Natural killer cell (primary cell): Measurements from ENCODE around the gene CD96. TPM values are rescaled to one million over a fixed set of nuclear protein-coding genes. Genes with fewer than 3 reads are reported as not detected.

Source experiments
- ATAC-seq, 3 donors: fragments of 150-1000 bp in 2 of 3; fragments of 200-7000 bp in 1 of 3; cut with Tn5 transposase; 1 replicate in 1 of 3; 2 replicates in 2 of 3; pipeline ENCODE4 v1.10.0; 2021; ENCODE audit warnings: mild to moderate bottlenecking in 2 of 3, moderate library complexity in 2 of 3
- DNase-seq, 2 donors: peaks; one replicate each; pipeline versions ENCODE4 v3.0.0 to v3.0.0-alpha.2; 2013 to 2021; ENCODE audit warnings: mixed read lengths in 1 of 2
- H3K27ac ChIP-seq: one replicate; pipeline ENCODE4 v1.5.1; 2013; ENCODE audit warnings: mild to moderate bottlenecking, low read length
- H3K27me3 ChIP-seq: one replicate; pipeline ENCODE4 v1.6.1; 2013; ENCODE audit warnings: low read length; ENCODE audit not compliant: control insufficient read depth, insufficient read depth
- H3K36me3 ChIP-seq: one replicate; pipeline ENCODE4 v1.6.1; 2013; ENCODE audit warnings: low read length; ENCODE audit not compliant: control insufficient read depth, insufficient read depth
- H3K4me1 ChIP-seq: one replicate; pipeline ENCODE4 v1.6.1; 2013; ENCODE audit warnings: low read length; ENCODE audit not compliant: control insufficient read depth, insufficient read depth
- H3K4me3 ChIP-seq: one replicate; pipeline ENCODE4 v1.5.1; 2013; ENCODE audit warnings: low read length
- H3K9me3 ChIP-seq: one replicate; pipeline ENCODE4 v1.6.1; 2013; ENCODE audit warnings: low read length; ENCODE audit not compliant: control insufficient read depth, insufficient read depth
- H3K27ac Mint-ChIP-seq, 2 donors: one replicate each; pipeline ENCODE4 v1.8.0; 2022; ENCODE audit warnings: mild to moderate bottlenecking in 2 of 2, mixed read lengths in 2 of 2, moderate library complexity in 1 of 2
- H3K27me3 Mint-ChIP-seq, 2 donors: one replicate each; pipeline ENCODE4 v1.8.0; 2022; ENCODE audit warnings: low read depth in 2 of 2, mixed read lengths in 2 of 2
- H3K36me3 Mint-ChIP-seq: one replicate; pipeline ENCODE4 v1.8.0; 2022; ENCODE audit warnings: mixed read lengths
- H3K4me1 Mint-ChIP-seq, 2 donors: one replicate each; pipeline ENCODE4 v1.8.0; 2022; ENCODE audit warnings: mixed read lengths in 2 of 2
- H3K4me3 Mint-ChIP-seq: one replicate; pipeline ENCODE4 v1.8.0; 2022; ENCODE audit warnings: mild to moderate bottlenecking, moderate library complexity, mixed read lengths
- H3K9me3 Mint-ChIP-seq, 2 donors: one replicate each; pipeline ENCODE4 v1.8.0; 2022; ENCODE audit warnings: mixed read lengths in 2 of 2
- CTCF ChIP-seq: fragments of 200-600 bp; IDR thresholded peaks from one replicate; pipeline ENCODE4 v1.8.0; 2022; ENCODE audit warnings: antibody characterized with exemption
- WGBS: methylation state at CpG from one replicate; pipeline ENCODE4 v1.1.7; 2013; ENCODE audit warnings: missing lambda C conversion rate; ENCODE audit not compliant: insufficient coverage; 5-methylcytosine and 5-hydroxymethylcytosine counted together
- intact Hi-C: fragments of 100-400 bp; cut with micrococcal nuclease; formaldehyde crosslinking; loops from one replicate; pipeline ENCODE4 v1.14.2; 2022
- total RNA-seq, 4 donors: library from RNA; stranded (reverse); fragments of 120-200 nt in 1 of 4; gene quantifications; one replicate each; pipeline versions ENCODE4 v1.2.3 to v1.2.4, GENCODE V29; 2013 to 2022

CD96 gene
- total RNA-seq, 3 donors from 2014 or later (not counting 1 experiment from before 2014, with no cell fraction given): 146 to 191 (median 166) TPM

GRCh38 chr3:111581403-111582119, 39.6 kb downstream of the CD96 start:
- Mint-ChIP-seq H3K36me3 (peaks cover 5% of the 10 kb centered on the region), H3K4me3 (peak overlapping the region; percentile 49), H3K27me3 (no peaks in the 10 kb centered on the region), H3K4me1 (peaks cover 51 to 54% of the 10 kb centered on the region in 2 donors), H3K9me3 (no peaks in the 10 kb centered on the region), H3K27ac (peak overlapping the region; percentile 23 to 69)
- peaks cover 53% of the 10 kb centered on the region for H3K36me3 ChIP-seq
- H3K9me3 ChIP-seq: no peaks in the 10 kb centered on the region
- ATAC-seq: no peak
- no peak for TF ChIP-seq CTCF
- no peak overlapping the region for H3K4me3 ChIP-seq
- no peak for DNase-seq
- intact Hi-C loops: no loop called here
- H3K27ac ChIP-seq: no peak overlapping the region
- WGBS: 100% methylated on average over 2 of the region's 2 CpGs
- no peaks in the 10 kb centered on the region for H3K27me3 ChIP-seq
- peaks cover 14% of the 10 kb centered on the region for H3K4me1 ChIP-seq

- peaks cover 50 to 52% of the 10 kb centered on the region in 2 donors for H3K4me1 Mint-ChIP-seq
- H3K27me3 Mint-ChIP-seq: no peaks in the 10 kb centered on the region
- no peak overlapping the region for H3K4me3 Mint-ChIP-seq
- H3K36me3 Mint-ChIP-seq: peaks cover 5% of the 10 kb centered on the region
- no peaks in the 10 kb centered on the region for H3K9me3 Mint-ChIP-seq
- ATAC-seq (no peak), DNase-seq (no peak)
- 88% methylated on average over 1 of the region's 1 CpG for WGBS
- H3K27ac Mint-ChIP-seq: peak overlapping the region; percentile 23 to 69
- Histone ChIP-seq H3K27me3 (no peaks in the 10 kb centered on the region), H3K4me3 (no peak overlapping the region), H3K27ac (no peak overlapping the region), H3K36me3 (peaks cover 56% of the 10 kb centered on the region), H3K9me3 (no peaks in the 10 kb centered on the region), H3K4me1 (peaks cover 14% of the 10 kb centered on the region)
- intact Hi-C loops: no loop called here
- no peak for TF ChIP-seq CTCF
These were observed 40.1 kb downstream of the CD96 start for GRCh38 chr3:111582120-111582474.

GRCh38 chr3:111584744-111585143, 42.7 kb downstream of the CD96 start:
- H3K36me3 ChIP-seq: peaks cover 52% of the 10 kb centered on the region
- Mint-ChIP-seq H3K36me3 (peaks cover 5% of the 10 kb centered on the region), H3K27me3 (no peaks in the 10 kb centered on the region), H3K27ac (peak overlapping the region in 1 of 2 donors; percentile 2), H3K4me1 (peaks cover 35 to 45% of the 10 kb centered on the region in 2 donors), H3K4me3 (no peak overlapping the region), H3K9me3 (no peaks in the 10 kb centered on the region)
- intact Hi-C loops: no loop called here
- H3K9me3 ChIP-seq: no peaks in the 10 kb centered on the region
- DNase-seq (no peak), ATAC-seq (no peak)
- H3K27ac ChIP-seq: no peak overlapping the region
- no peak overlapping the region for H3K4me3 ChIP-seq
- H3K27me3 ChIP-seq: no peaks in the 10 kb centered on the region
- WGBS: 100% methylated on average over 1 of the region's 1 CpG
- peaks cover 14% of the 10 kb centered on the region for H3K4me1 ChIP-seq
- TF ChIP-seq CTCF: no peak

GRCh38 chr3:111585217-111585616, 43.2 kb downstream of the CD96 start:
- no peak overlapping the region for H3K4me3 Mint-ChIP-seq
- intact Hi-C loops: no loop called here
- no peaks in the 10 kb centered on the region for H3K9me3 ChIP-seq
- no peaks in the 10 kb centered on the region for H3K27me3 Mint-ChIP-seq
- no peak for DNase-seq
- H3K27me3 ChIP-seq: no peaks in the 10 kb centered on the region
- no peaks in the 10 kb centered on the region for H3K9me3 Mint-ChIP-seq
- peaks cover 52% of the 10 kb centered on the region for H3K36me3 ChIP-seq
- H3K4me1 Mint-ChIP-seq: peaks cover 30 to 45% of the 10 kb centered on the region in 2 donors
- H3K36me3 Mint-ChIP-seq: peaks cover 5% of the 10 kb centered on the region
- no peak for ATAC-seq
- peaks cover 11% of the 10 kb centered on the region for H3K4me1 ChIP-seq
- no peak for TF ChIP-seq CTCF
- WGBS: 100% methylated on average over 1 of the region's 1 CpG
- peak overlapping the region in 1 of 2 donors; percentile 2 for H3K27ac Mint-ChIP-seq
- no peak overlapping the region for H3K4me3 ChIP-seq
- H3K27ac ChIP-seq: no peak overlapping the region
